Activated naive CD8-positive, alpha-beta T cell treated with anti-CD3 and anti-CD28 coated beads, Interleukin-2, amount 50 U/mL, for 24 hours (primary cell): ENCODE measurements around the gene FNDC3A.

Source experiments
- ATAC-seq: fragments of 150-1000 bp; cut with Tn5 transposase; one replicate; pipeline ENCODE4 v1.10.0; 2021
- DNase-seq: peaks from one replicate; pipeline ENCODE4 v3.0.0; 2021
- H3K27ac Mint-ChIP-seq: one replicate; pipeline ENCODE4 v1.8.0; 2021; ENCODE audit warnings: mild to moderate bottlenecking, mixed read lengths
- H3K27me3 Mint-ChIP-seq: one replicate; pipeline ENCODE4 v1.8.0; 2021; ENCODE audit warnings: mixed read lengths
- H3K36me3 Mint-ChIP-seq: one replicate; pipeline ENCODE4 v1.8.0; 2021; ENCODE audit warnings: low read depth, mixed read lengths
- H3K4me1 Mint-ChIP-seq: one replicate; pipeline ENCODE4 v1.8.0; 2021; ENCODE audit warnings: mixed read lengths
- H3K4me3 Mint-ChIP-seq: one replicate; pipeline ENCODE4 v1.8.0; 2021; ENCODE audit warnings: mild to moderate bottlenecking, moderate library complexity, mixed read lengths
- H3K9me3 Mint-ChIP-seq: one replicate; pipeline ENCODE4 v1.8.0; 2021; ENCODE audit warnings: mixed read lengths

Gene FNDC3A

GRCh38 chr13:49213997-49214916 is 238.5 kb downstream of the FNDC3A start:
- peaks cover 11% of the 10 kb centered on the region for H3K4me1 Mint-ChIP-seq
- H3K27ac Mint-ChIP-seq = peak overlapping the region; percentile 29
- ATAC-seq (no peak), DNase-seq (no peak)
- H3K27me3 Mint-ChIP-seq = peaks cover 25% of the 10 kb centered on the region
- H3K4me3 Mint-ChIP-seq = no peak overlapping the region
- H3K36me3 Mint-ChIP-seq = peaks cover 9% of the 10 kb centered on the region
- H3K9me3 Mint-ChIP-seq = no peaks in the 10 kb centered on the region

DNA sequence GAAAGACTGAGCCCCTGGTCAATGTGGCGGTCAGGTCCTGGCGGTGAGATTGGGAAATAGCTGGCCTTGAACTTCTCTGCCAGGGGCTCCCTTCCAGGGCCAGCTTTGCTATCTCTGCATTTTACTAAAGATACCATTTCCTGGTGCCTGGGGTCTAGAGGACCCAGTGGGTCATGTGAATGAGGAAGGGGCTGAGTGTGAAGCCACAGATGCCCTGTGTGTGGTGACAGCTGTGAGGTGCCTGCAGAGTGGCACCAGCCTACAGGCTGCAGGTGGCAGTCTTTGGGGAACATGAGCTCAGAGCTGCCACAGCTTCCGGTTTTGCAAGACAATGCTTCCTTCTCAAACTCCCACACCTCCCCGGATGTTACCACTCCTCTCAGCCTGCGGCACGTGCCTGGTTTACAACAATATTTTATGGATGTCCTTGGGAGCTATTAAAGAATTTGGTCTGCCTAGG is 239.2 kb downstream of the FNDC3A start:
- H3K27me3 Mint-ChIP-seq = peaks cover 31% of the 10 kb centered on the region
- peak overlapping the region; percentile 29 for H3K27ac Mint-ChIP-seq
- ATAC-seq (peak; percentile 67), DNase-seq (peak; percentile 41)
- peaks cover 9% of the 10 kb centered on the region for H3K36me3 Mint-ChIP-seq
- H3K4me3 Mint-ChIP-seq = peak overlapping the region; percentile 6
- no peaks in the 10 kb centered on the region for H3K9me3 Mint-ChIP-seq
- H3K4me1 Mint-ChIP-seq = peaks cover 14% of the 10 kb centered on the region

DNA sequence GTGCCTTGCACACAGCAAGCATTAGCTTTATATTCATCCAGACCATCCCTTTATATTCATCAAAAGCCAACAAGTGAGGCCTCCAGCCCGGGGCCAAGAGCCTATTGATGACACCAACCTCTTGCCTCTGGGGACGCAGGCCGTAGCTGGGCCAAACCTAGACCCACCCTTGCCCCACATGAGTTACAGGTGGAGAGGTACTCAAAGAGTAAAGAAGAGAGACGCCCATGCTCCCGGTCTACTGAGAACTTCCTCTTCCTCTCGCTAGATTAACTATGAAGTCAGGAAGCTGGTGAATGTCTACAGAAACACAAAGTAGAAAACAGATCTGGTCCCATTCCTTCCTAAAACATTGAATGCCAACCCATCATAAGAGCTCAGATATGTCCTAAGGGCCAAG is 240.6 kb downstream of the FNDC3A start:
- H3K27ac Mint-ChIP-seq = no peak overlapping the region
- ATAC-seq = no peak

DNA sequence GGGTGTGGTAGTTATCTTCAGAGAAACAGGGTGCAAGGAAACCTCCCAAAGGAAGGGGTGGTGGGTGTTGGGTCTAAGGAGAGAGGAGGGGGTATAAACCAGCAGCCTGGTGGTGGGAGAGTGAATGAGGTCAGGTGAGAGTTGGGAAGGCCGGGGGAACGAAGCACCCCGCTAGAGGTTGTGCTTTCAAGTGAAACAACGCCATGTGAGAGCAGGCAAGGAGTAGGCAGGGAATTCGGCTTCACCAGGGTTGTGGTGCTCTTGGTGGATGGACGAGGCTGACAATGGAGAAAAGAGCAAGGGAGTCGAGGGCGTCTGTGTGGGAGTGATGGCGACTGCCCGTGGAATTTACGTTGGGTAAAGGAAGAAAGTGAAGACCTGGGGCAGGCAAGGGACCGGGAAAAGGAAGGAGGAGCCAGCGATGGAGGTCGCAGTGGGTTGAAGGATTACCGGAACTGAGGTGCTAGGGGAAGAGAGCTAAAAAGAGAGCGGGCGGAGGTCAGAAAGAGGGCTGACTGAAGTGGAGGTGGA is 242.3 kb downstream of the FNDC3A start:
- Mint-ChIP-seq H3K27me3 (peaks cover 49% of the 10 kb centered on the region), H3K36me3 (peaks cover 3% of the 10 kb centered on the region), H3K4me1 (peaks cover 16% of the 10 kb centered on the region), H3K9me3 (no peaks in the 10 kb centered on the region), H3K27ac (no peak overlapping the region), H3K4me3 (no peak overlapping the region)
- DNase-seq (no peak), ATAC-seq (no peak)

More for the DNA sequence above, 240.6 kb downstream of the FNDC3A start:
- peaks cover 15% of the 10 kb centered on the region for H3K4me1 Mint-ChIP-seq
- peaks cover 3% of the 10 kb centered on the region for H3K36me3 Mint-ChIP-seq
- H3K9me3 Mint-ChIP-seq = no peaks in the 10 kb centered on the region
- DNase-seq = no peak
- peaks cover 33% of the 10 kb centered on the region for H3K27me3 Mint-ChIP-seq
- no peak overlapping the region for H3K4me3 Mint-ChIP-seq

- ATAC-seq (no peak), DNase-seq (no peak)
- H3K9me3 Mint-ChIP-seq = no peaks in the 10 kb centered on the region
- H3K27me3 Mint-ChIP-seq = peaks cover 51% of the 10 kb centered on the region
- H3K4me1 Mint-ChIP-seq = peaks cover 16% of the 10 kb centered on the region
- H3K36me3 Mint-ChIP-seq = peaks cover 3% of the 10 kb centered on the region
- no peak overlapping the region for H3K4me3 Mint-ChIP-seq
- no peak overlapping the region for H3K27ac Mint-ChIP-seq
Observed at GRCh38 chr13:49218493-49219051, 242.9 kb downstream of the FNDC3A start.

GRCh38 chr13:49219647-49220035 is 243.9 kb downstream of the FNDC3A start:
- peak overlapping the region; percentile 55 for H3K4me3 Mint-ChIP-seq
- H3K36me3 Mint-ChIP-seq = peaks cover 3% of the 10 kb centered on the region
- ATAC-seq (no peak), DNase-seq (no peak)
- H3K4me1 Mint-ChIP-seq = peaks cover 12% of the 10 kb centered on the region
- H3K27ac Mint-ChIP-seq = no peak overlapping the region
- H3K27me3 Mint-ChIP-seq = peaks cover 56% of the 10 kb centered on the region
- no peaks in the 10 kb centered on the region for H3K9me3 Mint-ChIP-seq

DNA sequence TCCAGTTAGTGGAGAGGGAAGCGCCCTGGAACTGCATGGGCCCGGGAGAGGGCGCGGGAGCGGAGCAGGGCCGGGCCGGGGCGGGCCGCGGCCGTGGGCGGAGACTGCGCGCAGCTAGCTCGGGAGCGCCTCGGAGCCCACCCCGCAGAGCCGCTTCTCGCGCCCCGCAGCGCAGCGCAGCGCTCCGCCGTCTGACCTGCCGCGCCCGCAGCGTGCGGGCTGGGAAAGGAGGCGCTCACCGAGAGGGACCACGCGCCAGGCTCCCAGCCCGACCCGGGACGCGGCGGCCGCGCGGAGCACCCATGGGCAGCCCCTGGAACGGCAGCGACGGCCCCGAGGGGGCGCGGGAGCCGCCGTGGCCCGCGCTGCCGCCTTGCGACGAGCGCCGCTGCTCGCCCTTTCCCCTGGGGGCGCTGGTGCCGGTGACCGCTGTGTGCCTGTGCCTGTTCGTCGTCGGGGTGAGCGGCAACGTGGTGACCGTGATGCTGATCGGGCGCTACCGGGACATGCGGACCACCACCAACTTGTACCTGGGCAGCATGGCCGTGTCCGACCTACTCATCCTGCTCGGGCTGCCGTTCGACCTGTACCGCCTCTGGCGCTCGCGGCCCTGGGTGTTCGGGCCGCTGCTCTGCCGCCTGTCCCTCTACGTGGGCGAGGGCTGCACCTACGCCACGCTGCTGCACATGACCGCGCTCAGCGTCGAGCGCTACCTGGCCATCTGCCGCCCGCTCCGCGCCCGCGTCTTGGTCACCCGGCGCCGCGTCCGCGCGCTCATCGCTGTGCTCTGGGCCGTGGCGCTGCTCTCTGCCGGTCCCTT is 244.5 kb downstream of the FNDC3A start, which contains the start of gene MLNR:
Gene MLNR (plus strand): TSS at position 303 of the 820 bp plus-strand sequence. CDS start 0 bp downstream, at position 303.
- peaks cover 59% of the 10 kb centered on the region for H3K27me3 Mint-ChIP-seq
- peak; percentile 69 for ATAC-seq
- no peak within 1 kb of the TSS for H3K27ac Mint-ChIP-seq
- peaks cover 3% of the 10 kb centered on the region for H3K36me3 Mint-ChIP-seq
- peak; percentile 52 for DNase-seq
- H3K9me3 Mint-ChIP-seq = no peaks in the 10 kb centered on the region
- peak within 1 kb of the TSS; percentile 55 for H3K4me3 Mint-ChIP-seq
- peaks cover 6% of the 10 kb centered on the region for H3K4me1 Mint-ChIP-seq

DNA sequence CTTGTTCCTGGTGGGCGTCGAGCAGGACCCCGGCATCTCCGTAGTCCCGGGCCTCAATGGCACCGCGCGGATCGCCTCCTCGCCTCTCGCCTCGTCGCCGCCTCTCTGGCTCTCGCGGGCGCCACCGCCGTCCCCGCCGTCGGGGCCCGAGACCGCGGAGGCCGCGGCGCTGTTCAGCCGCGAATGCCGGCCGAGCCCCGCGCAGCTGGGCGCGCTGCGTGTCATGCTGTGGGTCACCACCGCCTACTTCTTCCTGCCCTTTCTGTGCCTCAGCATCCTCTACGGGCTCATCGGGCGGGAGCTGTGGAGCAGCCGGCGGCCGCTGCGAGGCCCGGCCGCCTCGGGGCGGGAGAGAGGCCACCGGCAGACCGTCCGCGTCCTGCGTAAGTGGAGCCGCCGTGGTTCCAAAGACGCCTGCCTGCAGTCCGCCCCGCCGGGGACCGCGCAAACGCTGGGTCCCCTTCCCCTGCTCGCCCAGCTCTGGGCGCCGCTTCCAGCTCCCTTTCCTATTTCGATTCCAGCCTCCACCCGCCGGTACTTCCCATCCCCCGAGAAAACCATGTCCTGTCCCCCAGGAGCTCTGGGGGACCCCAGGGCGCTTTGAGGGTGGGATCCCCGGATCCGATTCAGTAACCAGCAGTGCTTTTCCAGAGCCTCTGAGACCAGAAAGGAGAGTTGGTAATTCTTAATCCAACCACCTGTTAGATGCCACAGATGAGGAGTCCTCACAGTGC is 245.3 kb downstream of the FNDC3A start:
- Mint-ChIP-seq H3K4me3 (peak overlapping the region; percentile 50), H3K36me3 (peaks cover 3% of the 10 kb centered on the region), H3K27me3 (peaks cover 59% of the 10 kb centered on the region), H3K27ac (no peak overlapping the region), H3K4me1 (peaks cover 4% of the 10 kb centered on the region), H3K9me3 (no peaks in the 10 kb centered on the region)
- DNase-seq (peak; percentile 21), ATAC-seq (peak; percentile 41)

DNA sequence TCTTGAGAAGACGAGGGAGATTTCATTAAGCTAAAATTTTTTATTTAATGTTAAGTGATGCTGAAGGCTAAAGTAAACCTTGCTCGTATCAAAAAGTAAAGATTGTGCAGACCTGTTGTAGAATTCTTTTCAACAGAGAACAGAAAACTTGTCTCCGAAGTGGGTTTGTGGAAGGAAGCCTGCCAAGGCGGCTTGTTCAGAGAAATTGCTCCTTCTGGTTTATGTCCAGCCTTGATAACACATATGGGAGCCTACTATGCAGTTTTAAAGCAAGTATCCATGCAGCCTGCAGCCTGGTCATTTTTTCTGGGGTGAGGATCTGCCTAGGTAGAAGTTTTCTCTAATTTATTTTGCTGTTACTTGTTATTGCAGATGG is 245.9 kb downstream of the FNDC3A start:
- no peak for DNase-seq
- peaks cover 4% of the 10 kb centered on the region for H3K4me1 Mint-ChIP-seq
- no peak overlapping the region for H3K27ac Mint-ChIP-seq
- peak overlapping the region; percentile 8 for H3K4me3 Mint-ChIP-seq
- peaks cover 3% of the 10 kb centered on the region for H3K36me3 Mint-ChIP-seq
- peaks cover 58% of the 10 kb centered on the region for H3K27me3 Mint-ChIP-seq
- no peaks in the 10 kb centered on the region for H3K9me3 Mint-ChIP-seq
- ATAC-seq = no peak

DNA sequence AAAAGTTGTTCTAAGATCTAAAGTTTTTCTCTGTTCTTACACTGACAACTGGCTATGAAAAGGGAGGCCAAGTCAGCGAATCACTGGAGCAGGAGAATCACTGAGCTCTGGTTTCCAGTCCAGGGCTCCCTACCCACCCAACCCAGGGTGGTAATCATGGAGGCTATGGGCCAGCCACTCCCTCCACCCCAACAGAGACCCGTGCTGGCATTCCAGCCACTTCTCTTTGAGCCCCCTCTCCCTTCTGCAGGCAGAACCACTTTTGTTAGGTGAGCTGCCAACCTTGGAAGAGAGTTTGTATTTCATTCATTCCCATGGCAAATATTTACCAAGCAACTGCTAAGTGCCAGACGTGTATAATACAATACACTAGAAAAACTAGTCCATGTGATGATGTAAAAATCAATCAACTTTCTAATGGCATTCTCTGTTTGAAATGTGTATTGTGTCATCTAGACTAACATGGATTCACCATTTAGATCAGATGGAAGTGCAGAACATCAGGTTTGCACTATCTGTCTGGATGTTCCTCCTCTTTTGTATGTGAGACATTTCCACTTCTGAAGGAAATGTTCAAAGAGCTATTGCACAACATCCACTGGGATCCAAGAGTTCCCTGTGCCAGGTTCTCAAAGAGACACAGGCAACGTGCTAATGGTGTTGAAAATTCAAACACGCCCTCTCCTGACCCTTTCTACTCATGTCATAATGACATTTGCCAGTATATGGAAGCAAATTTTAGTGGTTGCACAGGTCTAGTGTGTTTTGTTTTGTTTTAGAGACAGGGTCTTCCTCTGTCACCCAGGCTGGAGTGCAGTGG is 249.7 kb downstream of the FNDC3A start:
- H3K4me3 Mint-ChIP-seq = no peak overlapping the region
- no peaks in the 10 kb centered on the region for H3K36me3 Mint-ChIP-seq
- H3K9me3 Mint-ChIP-seq = no peaks in the 10 kb centered on the region
- H3K27me3 Mint-ChIP-seq = peaks cover 29% of the 10 kb centered on the region
- ATAC-seq (no peak), DNase-seq (no peak)
- H3K27ac Mint-ChIP-seq = no peak overlapping the region
- H3K4me1 Mint-ChIP-seq = peaks cover 2% of the 10 kb centered on the region

DNA sequence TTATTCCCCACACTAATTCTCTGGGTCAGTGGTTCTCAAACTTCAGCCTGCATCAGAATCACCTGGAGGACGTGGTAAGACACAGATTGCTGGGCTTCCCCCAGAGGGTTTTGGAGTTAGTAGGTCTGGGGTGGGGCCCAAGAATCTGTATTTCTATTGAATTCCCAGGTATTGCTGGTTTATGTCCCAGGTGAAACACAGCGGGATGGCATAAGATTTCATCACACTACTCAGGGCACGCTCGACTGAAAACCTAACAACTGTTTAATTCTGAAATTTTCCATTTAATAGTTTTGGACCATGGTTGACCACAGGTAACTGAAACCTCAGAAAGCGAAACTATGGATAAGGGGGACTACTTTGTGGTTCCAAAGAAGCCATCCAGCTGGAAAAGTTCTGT is 250.9 kb downstream of the FNDC3A start:
- no peaks in the 10 kb centered on the region for H3K4me1 Mint-ChIP-seq
- peaks cover 24% of the 10 kb centered on the region for H3K27me3 Mint-ChIP-seq
- H3K4me3 Mint-ChIP-seq = no peak overlapping the region
- no peak overlapping the region for H3K27ac Mint-ChIP-seq
- no peak for DNase-seq
- no peak for ATAC-seq
- no peaks in the 10 kb centered on the region for H3K36me3 Mint-ChIP-seq
- H3K9me3 Mint-ChIP-seq = no peaks in the 10 kb centered on the region

- Mint-ChIP-seq H3K4me3 (no peak overlapping the region), H3K4me1 (no peaks in the 10 kb centered on the region), H3K27me3 (no peaks in the 10 kb centered on the region), H3K27ac (no peak overlapping the region), H3K9me3 (no peaks in the 10 kb centered on the region), H3K36me3 (no peaks in the 10 kb centered on the region)
- ATAC-seq (no peak), DNase-seq (no peak)
Observed at GRCh38 chr13:49234741-49235140, 259.0 kb downstream of the FNDC3A start.

GRCh38 chr13:49235856-49236431 is 260.2 kb downstream of the FNDC3A start:
- H3K4me3 Mint-ChIP-seq = no peak overlapping the region
- no peaks in the 10 kb centered on the region for H3K4me1 Mint-ChIP-seq
- H3K27ac Mint-ChIP-seq = no peak overlapping the region
- H3K9me3 Mint-ChIP-seq = no peaks in the 10 kb centered on the region
- no peaks in the 10 kb centered on the region for H3K36me3 Mint-ChIP-seq
- no peak for ATAC-seq
- no peak for DNase-seq
- no peaks in the 10 kb centered on the region for H3K27me3 Mint-ChIP-seq
